ENCODE results near the gene ERICH3. TPM values are rescaled to one million over a fixed set of nuclear protein-coding genes. Genes with fewer than 3 reads are reported as not detected.

The ERICH3 gene
- polyA plus RNA-seq, 1 experiment = not detected

DNA sequence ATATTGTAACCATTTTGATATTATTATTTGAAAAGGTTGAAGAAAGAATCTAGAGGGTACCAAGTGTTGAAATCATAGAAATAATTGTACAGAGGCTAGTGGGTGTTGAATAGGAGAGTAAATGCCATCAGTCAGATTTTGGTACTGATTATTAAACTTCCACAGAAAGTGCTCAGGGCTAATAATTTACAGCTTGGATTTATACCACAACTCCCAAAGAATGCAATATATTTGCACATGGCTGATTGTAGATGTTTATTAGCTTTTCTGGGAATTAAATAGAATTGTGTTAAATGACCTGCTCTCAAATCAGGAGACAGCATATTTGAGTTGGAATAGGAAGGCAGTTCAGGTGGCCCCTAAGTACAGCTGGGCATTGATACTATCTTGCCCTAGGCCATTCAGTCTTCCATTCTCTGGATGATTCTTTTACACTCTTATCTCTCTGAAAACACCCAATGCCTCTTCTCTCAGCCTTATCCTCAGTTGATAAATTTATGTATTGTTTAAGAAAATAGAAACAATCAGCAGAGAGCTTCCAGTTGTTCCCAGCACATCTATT lies 63.7 kb downstream of the ERICH3 start:
- CTCF ChIA-PET = interaction anchor here (0.7 kb wide), 1 partner anchor 10 kb away, joined by 3 read pairs; no protein-coding TSS in a partner anchor
- no peaks in the 10 kb centered on the region for H3K27me3 ChIP-seq (ENCODE audit: control insufficient read depth, insufficient read depth, low read length)
- H3K27ac ChIP-seq (ENCODE audit: low read depth, low read length) = no peak overlapping the region
- TF ChIP-seq, protein P1, sequence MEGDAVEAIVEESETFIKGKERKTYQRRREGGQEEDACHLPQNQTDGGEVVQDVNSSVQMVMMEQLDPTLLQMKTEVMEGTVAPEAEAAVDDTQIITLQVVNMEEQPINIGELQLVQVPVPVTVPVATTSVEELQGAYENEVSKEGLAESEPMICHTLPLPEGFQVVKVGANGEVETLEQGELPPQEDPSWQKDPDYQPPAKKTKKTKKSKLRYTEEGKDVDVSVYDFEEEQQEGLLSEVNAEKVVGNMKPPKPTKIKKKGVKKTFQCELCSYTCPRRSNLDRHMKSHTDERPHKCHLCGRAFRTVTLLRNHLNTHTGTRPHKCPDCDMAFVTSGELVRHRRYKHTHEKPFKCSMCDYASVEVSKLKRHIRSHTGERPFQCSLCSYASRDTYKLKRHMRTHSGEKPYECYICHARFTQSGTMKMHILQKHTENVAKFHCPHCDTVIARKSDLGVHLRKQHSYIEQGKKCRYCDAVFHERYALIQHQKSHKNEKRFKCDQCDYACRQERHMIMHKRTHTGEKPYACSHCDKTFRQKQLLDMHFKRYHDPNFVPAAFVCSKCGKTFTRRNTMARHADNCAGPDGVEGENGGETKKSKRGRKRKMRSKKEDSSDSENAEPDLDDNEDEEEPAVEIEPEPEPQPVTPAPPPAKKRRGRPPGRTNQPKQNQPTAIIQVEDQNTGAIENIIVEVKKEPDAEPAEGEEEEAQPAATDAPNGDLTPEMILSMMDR (IDR thresholded peaks at IDR 0.05; ENCODE audit: low read depth, low read length) = no peak
- DNase-seq (ENCODE audit: low read depth, low spot score) = no peak
- POLR2A ChIA-PET = no interaction called here
- H3K4me3 ChIP-seq (ENCODE audit: low read depth, low read length) = no peak overlapping the region
- no peaks in the 10 kb centered on the region for H3K9me3 ChIP-seq (ENCODE audit: control insufficient read depth, insufficient read depth, low read length)

DNA sequence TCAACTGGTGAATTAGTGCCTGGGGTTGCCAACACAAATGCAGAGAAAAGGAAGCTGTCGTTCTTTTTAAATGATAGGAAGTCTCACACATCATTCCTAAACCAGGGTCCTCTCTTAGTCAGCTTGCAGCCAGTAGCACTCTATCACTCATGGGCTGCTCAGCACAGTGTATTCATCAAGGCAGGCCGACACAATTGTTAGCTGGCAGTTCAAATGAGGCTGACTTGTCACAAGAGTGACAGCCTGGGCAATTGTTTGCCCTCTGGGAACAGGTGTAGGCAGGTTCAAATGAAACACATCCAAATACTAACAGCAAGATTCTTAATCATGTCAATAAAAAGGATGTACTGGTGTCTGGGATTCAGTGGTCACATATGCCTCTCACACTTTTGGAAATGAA lies 76.9 kb downstream of the ERICH3 start:
- H3K27ac ChIP-seq (ENCODE audit: low read depth, low read length) = no peak overlapping the region
- H3K27me3 ChIP-seq (ENCODE audit: control insufficient read depth, insufficient read depth, low read length) = no peaks in the 10 kb centered on the region
- TF ChIP-seq, protein P1 (IDR thresholded peaks at IDR 0.05; ENCODE audit: low read depth, low read length) = no peak
- POLR2A ChIA-PET = no interaction called here
- H3K9me3 ChIP-seq (ENCODE audit: control insufficient read depth, insufficient read depth, low read length) = no peaks in the 10 kb centered on the region
- CTCF ChIA-PET = interaction anchor here (1.0 kb wide), 1 partner anchor 93 kb away, joined by 3 read pairs; no protein-coding TSS in a partner anchor
- H3K4me3 ChIP-seq (ENCODE audit: low read depth, low read length) = no peak overlapping the region
- DNase-seq (ENCODE audit: low read depth, low spot score) = no peak

DNA sequence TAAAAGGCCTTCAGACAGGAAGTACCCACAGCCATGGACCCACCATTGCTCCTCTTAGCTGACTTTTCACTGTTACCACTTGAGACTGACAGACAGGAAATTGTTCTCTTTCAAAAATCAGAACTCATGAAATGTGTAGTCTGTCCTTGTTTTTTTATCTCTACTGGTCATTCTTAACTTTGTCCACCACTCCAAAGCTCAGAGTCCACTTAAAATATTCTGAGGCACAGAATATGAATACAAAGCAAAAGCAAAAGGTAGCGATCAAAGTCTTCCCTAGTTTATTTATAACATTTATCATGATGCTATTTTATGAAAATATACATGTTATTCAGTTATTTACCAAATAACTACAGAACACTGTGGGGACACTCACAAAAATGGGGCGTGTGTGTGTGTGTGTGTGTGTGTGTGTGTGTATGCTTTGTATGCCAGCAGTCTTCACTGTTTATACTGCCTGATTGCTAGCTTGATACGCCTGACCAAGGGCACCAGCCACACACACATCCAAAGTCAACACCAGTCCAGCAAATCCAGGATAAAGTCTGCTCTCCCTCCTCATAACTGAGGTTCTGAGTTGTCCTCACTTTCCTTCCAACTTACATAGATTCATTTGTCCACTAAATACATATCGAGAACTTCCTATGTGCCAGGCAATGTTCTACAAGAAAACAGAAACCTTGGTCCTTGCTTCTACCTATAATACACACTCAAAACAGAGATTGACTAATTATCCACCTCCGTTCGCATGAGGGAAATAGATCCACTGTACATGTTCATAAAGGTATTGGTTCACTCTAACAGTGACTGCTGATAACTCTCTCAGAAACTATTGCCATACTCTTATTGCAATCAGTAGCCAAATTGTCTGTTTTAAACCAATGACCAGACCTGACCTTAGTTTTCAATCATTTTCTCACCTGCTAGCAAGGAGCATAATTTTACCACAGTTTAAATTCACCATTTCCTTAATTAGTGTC lies 79.4 kb downstream of the ERICH3 start:
- Histone ChIP-seq H3K27ac (ENCODE audit: low read depth, low read length) (no peak overlapping the region), H3K9me3 (ENCODE audit: control insufficient read depth, insufficient read depth, low read length) (no peaks in the 10 kb centered on the region), H3K4me3 (ENCODE audit: low read depth, low read length) (no peak overlapping the region), H3K27me3 (ENCODE audit: control insufficient read depth, insufficient read depth, low read length) (no peaks in the 10 kb centered on the region)
- POLR2A ChIA-PET = no interaction called here
- TF ChIP-seq, protein P1 (IDR thresholded peaks at IDR 0.05; ENCODE audit: low read depth, low read length) = no peak
- no peak for DNase-seq (ENCODE audit: low read depth, low spot score)
- CTCF ChIA-PET = no interaction called here

DNA sequence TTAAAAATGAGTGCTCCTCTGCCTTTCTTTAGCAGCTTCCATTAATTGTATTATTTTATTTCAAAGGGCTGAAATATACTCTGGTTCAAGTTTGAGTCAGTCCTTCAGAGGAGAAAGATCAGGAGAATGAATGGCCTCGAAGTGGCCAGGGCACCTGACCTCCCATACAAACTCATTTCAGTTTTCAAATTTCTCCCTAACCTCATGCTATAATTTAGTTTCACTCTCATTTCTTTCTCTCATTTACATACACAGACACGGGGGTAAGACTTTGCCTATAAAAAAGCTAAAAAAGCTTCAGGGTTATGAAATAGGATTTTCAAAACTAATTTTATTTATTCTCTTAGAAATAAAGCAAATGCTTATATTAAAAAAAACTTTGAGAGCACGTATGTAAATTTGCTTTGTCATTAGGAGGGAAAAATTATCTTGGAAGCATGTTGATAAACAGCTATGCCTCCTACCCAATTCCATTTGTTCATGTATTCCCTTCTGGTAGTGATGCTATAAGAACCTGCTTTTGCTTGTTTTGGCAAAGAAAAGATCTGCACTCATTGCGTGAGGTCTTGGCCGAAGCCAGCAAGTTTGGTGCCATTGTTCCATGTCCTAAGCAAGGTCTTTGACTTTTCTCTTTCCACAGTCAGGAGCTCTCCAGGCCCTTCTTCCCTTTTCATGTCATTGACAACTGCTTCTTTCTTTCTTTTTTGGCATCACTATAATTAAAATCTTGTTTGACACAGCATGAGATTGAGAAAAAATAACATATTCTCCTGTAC lies 80.8 kb downstream of the ERICH3 start:
- H3K27ac ChIP-seq (ENCODE audit: low read depth, low read length) = no peak overlapping the region
- ChIA-PET POLR2A (no interaction called here), CTCF (interaction anchor here (1.5 kb wide), 1 partner anchor 81 kb away, joined by 3 read pairs; the partner anchor contains the start of gene LRRC53)
- H3K27me3 ChIP-seq (ENCODE audit: control insufficient read depth, insufficient read depth, low read length) = no peaks in the 10 kb centered on the region
- no peaks in the 10 kb centered on the region for H3K9me3 ChIP-seq (ENCODE audit: control insufficient read depth, insufficient read depth, low read length)
- TF ChIP-seq, protein P1 (IDR thresholded peaks at IDR 0.05; ENCODE audit: low read depth, low read length) = no peak
- no peak for DNase-seq (ENCODE audit: low read depth, low spot score)
- no peak overlapping the region for H3K4me3 ChIP-seq (ENCODE audit: low read depth, low read length)

Data from AG04450 (cell line).